Inferior parietal cortex (tissue), 1 donor: ENCODE results near the gene PET117.
"Not testable (repeated sequence)": the region's sequence is repeated elsewhere in the genome, so short reads cannot be mapped to it uniquely, and the experiment has no call there.

Experiments
- DNase-seq: peaks from one replicate; pipeline ENCODE4 v3.0.0-alpha.2; 2016; ENCODE audit errors: extremely low spot score

PET117 gene

DNA sequence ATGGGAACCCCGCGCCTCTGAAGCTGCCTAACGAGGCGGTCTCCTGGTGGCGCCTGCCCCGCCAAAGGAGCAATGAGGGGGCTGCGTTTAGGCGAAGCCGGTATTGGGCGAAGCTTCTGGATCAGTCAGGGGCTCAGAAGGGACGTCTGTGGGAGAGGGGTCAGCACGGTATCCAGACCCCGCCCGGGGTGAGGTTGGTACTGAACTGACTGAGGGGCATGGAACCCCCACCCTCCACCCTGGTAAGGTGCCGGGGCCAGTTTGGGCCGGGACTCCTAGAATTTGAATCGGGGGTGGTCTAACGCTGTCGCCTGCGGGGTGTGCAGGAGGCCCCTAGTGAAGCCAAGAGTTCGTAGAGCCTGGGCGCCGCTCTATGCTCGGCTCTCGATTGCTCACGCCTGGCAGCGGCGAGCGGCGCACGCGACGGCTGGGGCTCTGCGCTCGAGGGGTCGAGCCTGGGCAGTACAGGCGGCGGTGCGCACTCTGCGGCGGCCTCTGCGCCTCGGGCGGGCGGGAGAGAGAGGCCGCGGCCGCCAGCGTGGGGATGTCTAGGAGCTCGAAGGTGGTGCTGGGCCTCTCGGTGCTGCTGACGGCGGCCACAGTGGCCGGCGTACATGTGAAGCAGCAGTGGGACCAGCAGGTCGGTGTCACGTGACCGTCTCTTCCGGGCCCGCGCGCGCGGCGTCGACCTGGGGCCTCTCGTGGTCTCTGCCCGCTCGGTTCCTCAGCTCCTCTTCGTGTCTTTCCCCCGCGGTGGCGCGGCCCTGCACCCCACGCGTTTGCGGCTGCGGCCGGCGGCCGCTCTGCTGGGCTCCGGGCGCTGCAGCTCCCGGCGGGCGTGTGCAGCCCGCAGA is at the start of gene PET117, which contains the start of gene KAT14:
TSS of gene PET117 (plus strand) at position 452 of the 854 bp plus-strand sequence. CDS start at position 545, 93 bp downstream.
TSS of gene KAT14 (plus strand) at position 452 of the 854 bp plus-strand sequence. CDS start 4,798 bp downstream, outside the sequence.
- peak; percentile 91 for DNase-seq

GRCh38 chr20:18088298-18088697 is 49.4 kb upstream of the PET117 start:
- DNase-seq: not testable (repeated sequence)

DNA sequence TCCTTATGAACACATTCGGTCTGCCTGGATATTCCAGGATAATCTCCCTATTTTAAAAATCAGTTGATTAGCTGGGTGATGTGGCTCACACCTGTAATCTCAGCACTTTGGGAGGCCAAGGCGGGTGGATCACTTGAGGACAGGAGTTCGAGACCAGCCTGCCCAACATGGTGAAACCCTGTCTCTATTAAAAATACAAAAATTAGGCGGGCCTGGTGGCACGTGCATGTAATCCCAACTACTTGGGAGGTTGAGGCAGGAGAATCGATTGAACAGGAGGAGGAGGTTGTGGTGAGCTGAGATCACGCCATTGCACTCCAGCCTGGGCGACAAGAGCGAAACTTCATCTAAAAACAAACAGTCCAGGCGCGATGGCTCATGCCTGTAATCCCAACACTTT is 48.8 kb upstream of the PET117 start:
- DNase-seq: not testable (repeated sequence)

DNA sequence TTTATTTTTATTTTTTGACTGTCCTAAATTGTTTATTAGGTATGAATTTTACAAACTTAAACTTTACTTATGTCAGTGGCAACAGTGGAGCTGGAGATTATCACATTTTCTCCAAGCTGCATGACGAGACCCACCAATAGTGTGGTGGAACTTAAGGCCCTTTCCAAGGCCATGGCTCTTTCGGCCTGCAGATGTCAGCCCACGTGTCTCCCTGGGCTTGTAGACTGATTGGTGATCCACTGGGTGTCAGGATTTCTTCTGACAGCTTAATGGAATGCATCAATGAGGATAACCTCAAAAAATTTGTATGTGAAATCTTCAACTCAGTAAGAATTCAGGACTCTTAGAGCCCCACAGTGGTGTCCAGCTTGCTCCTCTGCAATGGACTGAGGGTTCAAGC is 47.6 kb upstream of the PET117 start:
- no peak for DNase-seq

GRCh38 chr20:18090477-18090876 is 47.2 kb upstream of the PET117 start:
- no peak for DNase-seq

DNA sequence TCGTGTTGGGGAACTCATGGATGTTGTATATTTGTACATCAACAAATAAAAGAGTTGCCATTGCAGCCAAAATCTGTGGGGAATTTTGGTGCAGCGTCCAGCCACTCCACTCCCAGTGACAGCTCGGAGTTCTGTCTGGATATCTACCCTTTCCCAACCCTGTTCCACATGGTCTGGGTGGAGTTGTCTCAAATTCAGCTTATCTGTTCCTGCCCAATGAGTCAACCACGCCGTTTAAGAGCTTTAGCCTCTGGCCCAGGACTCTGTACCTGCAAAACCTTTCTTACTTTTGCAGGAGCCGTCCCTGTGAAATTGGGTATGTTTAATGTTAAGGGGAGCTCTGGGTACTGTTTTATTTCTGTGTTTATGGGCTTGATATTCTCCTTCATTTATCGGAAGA is 46.0 kb upstream of the PET117 start:
- no peak for DNase-seq

- no peak for DNase-seq
These were observed 44.8 kb upstream of the PET117 start for GRCh38 chr20:18092890-18093289.

DNA sequence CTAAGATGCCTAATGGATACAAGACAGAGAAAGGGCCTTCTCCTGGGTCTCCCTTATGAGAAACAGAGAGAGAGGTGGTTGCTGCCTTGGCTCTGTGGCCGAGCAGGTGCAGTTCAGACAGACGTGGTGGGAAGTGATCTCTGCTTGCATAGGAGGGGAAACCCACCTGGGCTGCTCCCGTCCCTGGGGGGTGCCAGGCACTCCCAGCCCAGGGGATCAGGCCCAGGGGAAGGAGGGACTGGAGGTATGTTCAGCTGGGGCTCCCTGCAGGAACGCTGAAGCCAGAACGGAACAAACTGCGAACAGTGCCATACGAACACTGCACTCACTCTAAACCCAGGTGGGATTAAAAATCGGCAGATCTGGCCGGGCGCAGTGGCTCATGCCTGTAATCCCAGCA is 44.3 kb upstream of the PET117 start:
- no peak for DNase-seq

DNA sequence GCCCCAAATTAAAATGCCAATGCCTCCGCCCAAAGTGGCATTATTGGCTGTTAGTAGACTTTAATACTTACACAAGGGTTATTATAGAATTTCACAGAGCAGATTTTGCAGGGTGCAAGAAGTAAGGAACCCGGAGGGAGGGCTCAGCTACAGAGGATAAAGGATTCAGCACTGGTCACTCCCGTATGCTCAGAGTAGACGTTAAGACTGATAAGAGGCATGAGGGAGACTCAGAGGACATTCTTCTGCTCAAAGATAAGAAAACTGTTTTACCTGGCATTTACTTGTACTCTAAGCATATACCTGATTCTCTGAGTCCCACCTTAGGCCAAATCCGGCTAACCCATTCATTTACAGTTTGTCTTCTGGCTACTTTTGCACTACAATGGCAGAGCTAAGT is 43.5 kb upstream of the PET117 start:
- no peak for DNase-seq

GRCh38 chr20:18100569-18100968 is 37.1 kb upstream of the PET117 start:
- DNase-seq: not testable (repeated sequence)

DNA sequence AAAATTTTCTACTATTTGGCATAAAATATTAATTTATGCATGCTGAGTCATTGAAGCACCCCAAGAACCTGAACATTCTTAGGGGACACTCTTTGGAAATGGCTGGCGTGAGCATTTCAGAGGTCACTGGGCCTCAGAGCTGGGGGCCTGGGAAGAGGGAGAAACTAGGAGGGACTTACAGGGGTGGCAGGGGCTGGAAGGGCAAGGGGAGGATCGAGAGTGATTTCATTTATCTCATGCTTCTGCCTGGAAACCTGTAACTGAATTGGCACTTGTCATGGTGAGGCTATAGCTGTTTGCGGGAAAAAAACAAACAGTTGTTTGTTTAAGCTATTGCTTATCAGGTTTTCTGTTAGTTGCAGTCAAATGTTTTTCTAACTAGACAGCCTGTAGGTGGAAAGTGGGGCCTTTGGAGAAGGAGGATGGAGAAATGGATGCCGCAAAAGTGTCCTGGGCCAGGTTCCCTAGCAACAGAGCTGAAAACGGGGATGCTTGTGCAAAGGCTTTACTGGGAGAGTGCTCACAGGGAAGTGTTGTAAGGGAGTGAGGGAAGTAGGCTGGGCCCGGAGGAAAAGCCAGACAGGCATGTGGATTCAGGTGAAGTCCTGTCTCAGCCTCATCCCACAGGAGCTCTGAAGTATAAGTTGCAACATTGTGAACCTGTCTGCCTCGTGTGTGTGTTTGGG is 36.4 kb upstream of the PET117 start:
- DNase-seq: peak; percentile 2

DNA sequence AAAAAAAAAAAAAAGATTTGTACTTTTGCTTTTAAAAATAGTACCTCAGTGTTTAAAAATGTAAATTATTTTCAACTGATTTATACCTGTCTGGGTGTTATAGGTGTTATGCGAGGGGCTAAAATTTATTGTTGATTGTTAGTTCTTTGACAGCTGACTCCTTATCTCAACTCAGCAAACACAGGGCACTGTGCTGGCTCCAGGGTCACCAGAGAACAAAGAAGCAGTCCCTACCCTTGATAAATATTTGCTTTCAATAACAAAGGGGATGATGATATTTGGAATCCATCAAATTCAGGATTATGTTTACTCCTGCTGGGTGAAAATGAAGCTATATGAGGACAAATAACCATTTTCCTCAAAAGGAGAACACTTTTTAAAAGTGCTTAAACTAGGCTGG is 34.2 kb upstream of the PET117 start:
- DNase-seq: no peak

DNA sequence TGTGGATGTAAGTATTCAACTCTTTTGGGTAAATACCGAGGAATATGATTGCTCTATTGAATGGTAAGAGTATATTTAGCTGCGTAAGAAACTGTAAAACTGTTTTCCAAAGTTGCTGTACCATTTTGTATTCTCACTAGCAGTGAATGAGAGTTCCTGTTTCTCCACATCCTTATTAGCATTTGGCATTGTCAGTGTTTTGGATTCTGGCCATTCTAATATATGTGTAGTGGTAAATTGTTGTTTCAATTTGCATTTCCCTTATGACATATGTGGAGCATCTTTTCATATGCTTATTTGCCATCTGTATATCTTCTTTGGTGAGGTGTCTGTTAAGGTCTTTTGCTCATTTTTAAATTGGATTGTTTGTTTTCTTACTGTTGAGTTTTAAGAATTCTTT is 29.3 kb upstream of the PET117 start:
- no peak for DNase-seq

DNA sequence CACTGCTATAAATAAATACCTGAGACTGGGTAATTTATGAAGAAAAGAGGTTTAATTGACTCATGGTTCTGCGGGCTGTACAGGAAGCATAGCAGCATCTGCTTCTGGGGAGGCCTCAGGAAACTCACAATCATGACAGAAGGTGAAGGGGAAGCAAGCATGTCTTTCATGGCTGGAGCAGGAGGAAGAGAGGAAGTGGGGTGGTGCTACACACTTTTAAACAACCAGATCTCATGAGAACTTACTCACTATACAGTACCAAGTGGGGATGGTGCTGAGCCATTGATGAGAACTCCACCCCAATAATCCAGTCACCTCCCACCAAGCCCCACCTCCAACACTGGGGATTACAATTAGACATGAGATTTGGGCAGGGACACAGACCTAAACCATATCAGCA is 9.1 kb upstream of the PET117 start:
- DNase-seq: not testable (repeated sequence)

GRCh38 chr20:18132663-18133062 is 5.0 kb upstream of the PET117 start:
- DNase-seq: no peak

DNA sequence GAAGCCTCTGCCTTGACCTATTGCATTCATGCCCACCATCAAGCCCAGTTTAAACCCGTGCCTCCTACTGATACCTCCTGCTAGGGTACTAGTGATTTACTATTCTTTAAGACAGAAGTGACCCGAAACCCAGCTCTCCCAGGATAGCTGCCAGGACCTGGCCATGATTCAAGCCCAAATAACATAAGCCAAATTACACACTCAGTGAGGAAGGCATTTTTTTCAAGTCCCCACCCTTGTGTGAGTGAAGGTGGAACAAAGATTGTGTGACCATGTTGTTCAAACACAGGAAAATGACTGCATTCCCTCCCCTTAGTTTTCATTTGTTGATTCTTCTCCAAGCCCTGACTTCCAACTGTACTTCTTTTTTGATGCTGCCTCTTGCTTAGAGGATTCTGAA is 3.7 kb upstream of the PET117 start:
- DNase-seq: no peak

DNA sequence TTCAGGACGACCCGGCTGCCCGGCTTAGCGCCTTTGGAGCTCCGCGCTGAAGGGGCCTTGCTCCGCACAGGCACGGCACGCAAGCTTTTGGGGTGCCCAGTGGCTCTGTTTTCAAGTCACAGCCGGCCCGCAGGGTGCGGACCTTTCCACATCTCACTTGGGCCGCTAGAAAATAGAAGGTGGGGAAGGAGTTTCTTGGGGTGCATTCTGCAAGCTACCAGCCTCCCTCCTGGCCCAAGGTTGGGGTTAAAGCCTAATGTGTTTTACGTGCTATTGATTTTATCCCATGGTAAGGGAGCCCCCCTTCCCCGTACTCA is 561 bp downstream of the PET117 start:
- no peak for DNase-seq

DNA sequence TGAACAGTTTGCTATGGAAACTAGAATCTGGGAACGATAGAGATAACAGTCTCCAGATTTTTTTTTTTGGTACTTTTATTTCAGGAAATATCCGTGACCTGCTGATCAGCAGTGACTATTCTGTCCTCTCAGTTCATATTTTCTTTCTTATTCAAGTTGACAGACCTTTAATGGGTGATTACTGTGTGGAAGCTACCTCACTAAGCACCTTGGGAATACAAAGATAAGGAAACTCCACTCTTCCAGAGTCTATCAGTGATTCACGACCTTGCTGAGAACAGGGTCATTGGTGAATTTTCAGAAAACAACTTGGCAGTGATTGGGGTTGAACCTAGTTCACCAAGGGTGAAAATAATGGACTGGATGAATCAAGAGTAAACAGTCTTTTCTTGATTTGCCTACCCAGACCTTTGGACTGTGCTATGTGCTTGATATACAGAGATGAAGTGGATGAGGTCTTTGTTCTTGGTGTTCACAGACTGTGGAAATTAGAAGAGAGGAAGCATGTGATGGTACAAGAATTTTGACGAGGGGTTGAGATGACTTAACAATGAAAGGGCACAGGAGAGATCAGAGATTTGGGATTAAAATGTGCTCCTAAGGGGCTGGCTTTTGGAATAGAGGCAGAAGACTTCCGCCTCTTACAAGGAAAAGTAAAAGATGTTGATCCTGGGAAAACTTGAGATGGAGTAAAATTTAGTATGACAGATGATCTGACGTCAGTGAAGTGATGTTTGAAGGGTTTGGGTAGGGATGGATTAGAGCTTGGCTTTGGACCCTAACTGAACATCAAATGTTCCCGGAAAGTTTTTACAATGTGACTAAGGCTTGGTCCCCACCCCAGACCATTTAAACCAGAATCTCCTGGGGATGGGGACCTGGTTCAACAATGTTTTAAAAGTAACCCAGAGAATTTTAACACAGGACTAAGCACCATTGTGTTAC is 1.2 kb downstream of the PET117 start:
- no peak for DNase-seq

DNA sequence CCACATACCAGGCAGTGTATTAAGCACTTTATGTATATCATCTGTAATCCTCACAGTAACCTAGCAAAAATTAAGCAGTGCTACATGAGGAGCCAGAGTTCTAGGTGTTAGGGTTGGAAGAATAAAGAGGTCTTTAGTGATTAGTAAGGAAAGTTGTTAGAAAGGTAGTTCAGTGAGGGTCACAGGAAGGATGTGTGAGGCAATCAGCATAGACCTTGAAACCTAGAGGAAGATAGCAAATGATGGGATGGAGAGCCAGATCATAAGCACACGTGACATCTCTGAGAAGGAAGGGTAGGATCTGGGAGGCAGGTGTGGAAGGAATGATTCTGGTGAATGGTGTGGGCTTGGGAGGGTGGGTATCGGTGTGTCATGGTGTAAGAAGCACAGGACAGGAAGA is 2.2 kb downstream of the PET117 start:
- no peak for DNase-seq

- DNase-seq: no peak
These were observed 7.0 kb downstream of the PET117 start for GRCh38 chr20:18144541-18145099.

DNA sequence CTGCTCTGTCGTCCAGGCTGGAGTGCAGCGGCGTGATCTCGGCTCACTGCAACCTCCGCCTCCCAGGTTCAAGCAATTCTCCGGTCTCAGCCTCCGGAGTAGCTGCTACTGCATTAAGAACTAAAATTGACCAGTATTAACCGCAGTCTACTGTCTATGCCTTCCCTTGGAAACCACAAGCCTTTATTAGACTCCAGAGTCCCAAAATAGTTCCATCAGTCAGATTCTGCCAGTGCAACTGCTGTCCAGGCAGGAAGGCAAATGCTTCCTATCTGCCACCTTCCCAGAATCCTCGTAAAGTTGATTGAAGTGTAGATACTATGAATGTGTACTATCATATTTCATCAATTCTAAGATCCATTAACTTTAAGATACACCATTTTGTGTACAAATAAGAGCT is 16.7 kb downstream of the PET117 start:
- no peak for DNase-seq

DNA sequence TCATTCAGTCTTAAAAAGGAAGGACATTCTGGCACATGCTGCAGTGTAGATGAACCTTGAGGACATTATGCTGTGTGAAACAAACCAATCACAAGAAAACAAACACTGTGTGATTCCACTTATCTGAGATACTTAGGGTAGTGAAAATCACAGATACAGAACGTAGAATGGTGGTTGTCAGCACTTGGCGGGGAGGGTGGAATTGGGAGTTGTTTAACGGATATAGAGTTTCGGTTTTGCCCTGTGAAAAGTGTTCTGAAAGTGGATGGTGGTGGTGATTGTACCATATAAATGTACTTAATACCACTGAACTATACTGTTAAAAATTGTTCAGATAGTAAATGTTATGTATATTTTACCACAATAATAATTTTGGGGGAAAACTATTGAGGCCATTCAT is 18.4 kb downstream of the PET117 start:
- DNase-seq: no peak
